Activated gamma-delta T cell treated with anti-CD3 and anti-CD28 coated beads, Interleukin-2, amount 50 U/mL, for 16 hours (primary cell): ENCODE data around the gene STEAP2.
"Not testable (repeated sequence)": the region's sequence is repeated elsewhere in the genome, so short reads cannot be mapped to it uniquely, and the experiment has no call there.

Source experiments
- DNase-seq: peaks from one replicate; pipeline ENCODE4 v3.0.0-alpha.2; 2020; ENCODE audit warnings: low read depth

The STEAP2 gene

GRCh38 chr7:90211391-90212148, at the start of gene STEAP2:
Gene STEAP2, plus strand, starts transcription at chr7:90211740. Its CDS starts 13,343 bp downstream, at chr7:90225083.
- no peak for DNase-seq

DNA sequence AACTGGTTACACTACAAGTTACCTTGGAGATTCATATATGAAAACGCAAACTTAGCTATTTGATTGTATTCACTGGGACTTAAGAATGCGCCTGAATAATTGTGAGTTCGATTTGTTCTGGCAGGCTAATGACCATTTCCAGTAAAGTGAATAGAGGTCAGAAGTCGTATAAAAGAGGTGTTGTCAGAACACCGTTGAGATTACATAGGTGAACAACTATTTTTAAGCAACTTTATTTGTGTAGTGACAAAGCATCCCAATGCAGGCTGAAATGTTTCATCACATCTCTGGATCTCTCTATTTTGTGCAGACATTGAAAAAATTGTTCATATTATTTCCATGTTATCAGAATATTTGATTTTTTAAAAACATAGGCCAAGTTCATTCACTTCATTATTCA, 48.0 kb upstream of the STEAP2 start:
- no peak for DNase-seq

- no peak for DNase-seq
Observed at GRCh38 chr7:90165724-90166123, 45.8 kb upstream of the STEAP2 start.

GRCh38 chr7:90166153-90166552, 45.4 kb upstream of the STEAP2 start:
- no peak for DNase-seq

DNA sequence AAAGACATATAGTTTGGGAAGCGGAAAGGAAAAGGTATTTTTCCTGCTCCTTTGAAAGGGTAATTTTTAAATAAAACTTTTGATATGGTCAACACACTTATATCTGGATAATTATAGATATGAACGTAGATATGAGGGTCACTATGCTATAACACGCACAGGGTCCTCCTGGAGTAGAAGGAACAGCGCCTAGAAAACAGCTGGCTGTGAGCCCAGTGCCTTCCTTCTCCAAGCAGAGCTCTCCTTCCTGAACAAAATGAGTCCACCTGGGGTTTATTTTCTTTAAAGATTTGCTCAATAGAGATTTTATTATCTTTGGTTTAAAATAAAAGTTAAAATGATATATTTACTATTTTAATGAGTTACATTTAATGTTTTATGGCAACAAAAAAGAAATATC, 44.2 kb upstream of the STEAP2 start:
- DNase-seq, result no peak

- no peak for DNase-seq
Observed at GRCh38 chr7:90169891-90170290, 41.6 kb upstream of the STEAP2 start.

DNA sequence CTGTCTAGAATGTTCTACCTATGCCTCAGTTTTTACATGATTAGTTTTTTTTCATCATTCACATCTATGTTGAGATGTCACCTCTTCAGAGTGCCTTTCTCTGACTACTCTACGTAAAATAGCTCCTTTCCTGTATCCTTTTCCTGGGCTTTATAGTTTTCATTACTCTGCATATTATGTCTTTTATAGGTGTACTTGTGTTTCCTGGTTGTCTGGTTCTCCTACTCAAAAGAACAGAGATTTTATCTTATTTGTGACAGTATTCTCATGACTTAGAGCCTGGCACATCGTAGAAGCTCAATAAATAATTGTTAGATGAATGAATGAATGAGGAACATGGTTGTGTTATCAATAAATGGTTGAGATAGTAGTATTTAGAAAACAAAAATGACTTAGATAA, 39.4 kb upstream of the STEAP2 start:
- DNase-seq, result no peak

DNA sequence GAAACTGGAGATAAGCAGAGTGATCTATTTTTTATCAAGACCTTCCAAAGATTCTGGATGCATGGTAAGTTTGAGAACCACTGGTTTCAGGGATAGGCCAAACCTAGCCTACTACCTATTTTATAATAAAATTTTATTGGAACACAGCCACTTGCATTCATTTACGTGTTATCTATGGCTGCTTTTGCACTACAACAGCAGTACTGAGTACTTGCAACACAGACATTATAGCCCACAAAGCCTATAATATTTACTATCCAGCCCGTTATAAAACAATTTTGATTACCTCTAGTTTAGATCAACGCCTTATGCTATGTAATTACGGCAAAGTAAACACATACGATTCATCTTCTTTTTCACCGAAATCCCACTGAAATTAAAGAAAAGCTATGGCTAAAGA, 38.9 kb upstream of the STEAP2 start:
- DNase-seq, result no peak

GRCh38 chr7:90173127-90173844, 38.3 kb upstream of the STEAP2 start:
- no peak for DNase-seq

GRCh38 chr7:90175667-90176066, 35.9 kb upstream of the STEAP2 start:
- no peak for DNase-seq

- no peak for DNase-seq
Observed at GRCh38 chr7:90176195-90176594, 35.3 kb upstream of the STEAP2 start.

GRCh38 chr7:90178166-90178565, 33.4 kb upstream of the STEAP2 start:
- no peak for DNase-seq

DNA sequence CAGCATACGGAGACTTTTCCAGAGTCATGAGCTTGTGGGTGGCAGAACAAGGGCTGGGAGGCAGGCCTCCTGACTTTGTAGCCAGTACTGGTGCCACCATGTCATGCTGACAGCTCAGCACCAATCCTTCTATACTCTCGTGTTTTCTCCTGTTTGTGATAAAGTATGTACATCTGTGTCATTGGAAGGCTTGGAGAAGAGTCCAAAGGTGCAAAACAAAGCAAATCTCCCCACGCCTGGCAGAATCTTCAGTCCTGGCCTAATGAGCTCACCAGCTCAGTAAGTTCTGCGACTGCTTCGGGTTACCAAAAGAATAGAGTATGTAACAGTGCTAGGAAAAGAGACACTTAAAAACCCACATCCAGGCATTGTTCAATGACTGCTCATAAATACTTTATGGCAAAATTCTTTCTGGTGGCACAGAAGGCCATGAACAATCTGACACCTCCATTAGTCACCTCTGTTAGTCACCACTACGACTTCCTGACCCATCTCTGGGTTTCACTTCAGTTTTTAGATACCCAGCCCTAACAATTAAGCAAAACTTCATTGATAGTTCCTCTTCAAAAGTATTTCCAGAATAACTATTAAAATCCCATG, 32.8 kb upstream of the STEAP2 start:
- DNase-seq, result no peak

- no peak for DNase-seq
Observed at GRCh38 chr7:90180011-90180585, 31.4 kb upstream of the STEAP2 start.

DNA sequence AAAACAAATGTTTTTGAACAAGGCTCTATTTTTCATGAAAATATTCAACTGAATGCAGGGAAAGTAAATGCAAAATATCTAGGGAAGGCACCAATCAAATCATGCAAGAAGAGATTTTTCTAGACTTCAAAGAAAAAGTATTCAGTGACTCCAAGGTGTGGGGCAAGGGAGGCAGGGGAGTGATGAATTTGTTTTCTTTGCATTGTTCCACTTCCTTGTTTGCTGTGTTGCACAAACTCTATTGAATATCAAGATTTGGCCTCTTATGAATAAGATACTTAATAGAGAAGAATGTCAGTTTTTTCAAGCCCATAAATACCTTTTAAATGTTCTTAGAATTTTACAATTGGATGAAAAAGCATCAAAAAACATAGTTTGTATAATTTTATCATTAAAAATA, 30.9 kb upstream of the STEAP2 start:
- DNase-seq, result no peak

DNA sequence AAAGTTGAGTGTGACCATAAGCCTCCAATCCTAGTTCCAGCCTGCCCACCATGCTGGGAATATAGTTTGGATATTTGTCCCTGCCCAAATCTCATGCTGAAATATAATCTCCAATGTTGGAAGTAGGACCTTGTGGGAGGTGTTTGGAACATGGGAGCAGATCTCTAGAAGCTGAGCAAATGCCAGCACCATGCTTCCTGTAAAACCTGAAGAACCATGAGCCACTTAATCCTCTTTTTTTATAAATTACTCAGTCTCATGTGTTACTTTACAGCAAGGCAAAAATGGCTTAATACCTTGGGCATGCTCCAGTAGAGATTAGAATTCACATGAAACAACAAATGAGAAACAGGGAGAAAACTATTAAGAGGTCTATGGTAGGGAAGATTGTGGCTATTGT, 30.1 kb upstream of the STEAP2 start:
- no peak for DNase-seq

DNA sequence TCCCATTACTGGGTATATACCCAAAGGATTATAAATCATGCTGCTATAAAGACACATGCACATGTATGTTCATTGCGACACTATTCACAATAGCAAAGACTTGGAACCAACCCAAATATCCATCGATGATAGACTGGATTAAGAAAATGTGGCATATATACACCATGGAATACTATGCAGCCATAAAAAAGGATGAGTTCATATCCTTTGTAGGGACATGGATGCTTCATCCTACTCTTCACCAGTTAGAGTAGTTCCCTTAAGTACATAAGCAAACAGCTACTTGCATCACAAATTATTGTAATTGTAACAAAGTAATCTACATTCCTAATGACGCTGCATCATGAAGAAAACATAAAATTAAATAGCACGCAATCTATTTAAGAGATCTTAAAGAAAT, 25.2 kb upstream of the STEAP2 start:
- not testable (repeated sequence) for DNase-seq

GRCh38 chr7:90187507-90188050, 24.0 kb upstream of the STEAP2 start:
- no peak for DNase-seq

- DNase-seq, result no peak
Observed at GRCh38 chr7:90188281-90188680, 23.3 kb upstream of the STEAP2 start.

DNA sequence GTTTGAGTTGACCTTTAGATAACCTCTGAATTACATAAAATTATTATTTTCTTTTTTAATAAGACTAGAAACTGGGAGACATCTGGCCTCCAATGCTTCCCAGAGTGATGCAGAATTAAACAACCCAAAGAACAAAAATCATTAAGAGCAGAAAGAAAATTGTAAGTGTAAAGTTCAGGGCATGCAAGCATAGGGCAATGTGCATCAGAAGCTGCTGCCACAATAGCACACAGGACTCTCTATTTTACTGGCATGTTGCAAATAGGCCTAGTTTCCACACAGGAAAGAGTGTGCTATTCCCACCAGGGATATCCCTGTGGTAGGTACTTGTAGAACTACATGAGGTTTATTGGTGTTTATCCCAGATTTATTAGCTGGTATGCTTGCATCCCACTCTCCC, 20.5 kb upstream of the STEAP2 start:
- DNase-seq, result no peak

- no peak for DNase-seq
Observed at GRCh38 chr7:90191648-90192047, 19.9 kb upstream of the STEAP2 start.

DNA sequence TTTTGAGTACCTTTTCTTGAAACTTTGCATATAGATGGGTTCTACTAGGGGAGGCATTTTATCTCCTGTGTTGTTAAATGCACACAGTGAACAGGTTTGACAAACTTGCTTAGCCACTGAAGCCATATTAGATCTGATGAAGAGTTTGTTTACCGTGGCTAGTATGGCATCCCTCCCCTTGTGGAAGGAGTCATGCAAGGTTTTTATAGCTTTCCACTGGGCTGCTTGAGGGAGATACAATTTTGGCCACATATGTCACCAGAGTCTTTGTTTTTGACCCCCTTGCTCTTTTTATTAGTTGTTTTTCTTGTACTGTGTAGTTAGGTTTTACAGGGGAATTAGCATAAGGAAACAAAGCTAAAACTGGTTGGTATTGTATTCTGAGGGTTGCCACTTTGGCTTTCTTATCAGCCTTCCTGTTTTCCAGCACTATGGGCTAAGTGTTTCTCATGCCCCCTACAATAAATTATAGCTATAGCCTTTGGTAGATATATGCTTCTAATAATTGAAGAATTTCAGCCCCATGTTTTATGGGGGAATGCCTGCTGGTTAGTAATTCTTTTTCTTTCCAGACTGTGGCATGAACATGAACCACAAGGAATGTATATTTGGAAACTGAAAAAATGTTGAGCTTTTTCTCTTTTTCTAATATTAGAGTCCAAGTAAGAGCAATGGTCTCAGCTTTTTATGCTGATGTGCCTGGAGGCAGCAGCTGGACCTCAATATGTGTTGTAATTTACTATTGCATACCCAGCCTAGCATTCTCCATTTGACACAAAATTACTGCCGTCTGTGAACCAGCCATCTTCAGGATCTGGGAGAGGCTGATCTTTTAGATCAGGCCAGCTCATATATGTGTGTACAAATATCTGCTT, 18.4 kb upstream of the STEAP2 start:
- no peak for DNase-seq
